Endodermal cell (in vitro differentiated cells): Measurements from ENCODE around the gene FAM186B. TPM values are rescaled to one million over a fixed set of nuclear protein-coding genes. Genes with fewer than 3 reads are reported as not detected.

Experiments used
- DNase-seq: peaks from one replicate; pipeline ENCODE4 v3.0.0-alpha.2; 2017
- H3K27ac ChIP-seq: 2 replicates; pipeline ENCODE4 v1.5.1; 2013; ENCODE audit warnings: mild to moderate bottlenecking, low read depth, low read length, moderate library complexity
- H3K27me3 ChIP-seq: 2 replicates; pipeline ENCODE4 v1.6.1; 2013; ENCODE audit warnings: mild to moderate bottlenecking, low read length, moderate library complexity; ENCODE audit not compliant: insufficient read depth, control insufficient read depth, poor library complexity, severe bottlenecking
- H3K36me3 ChIP-seq: 2 replicates; pipeline ENCODE4 v1.7.0; 2013; ENCODE audit warnings: mild to moderate bottlenecking, low read length, moderate library complexity; ENCODE audit not compliant: control insufficient read depth, insufficient read depth
- H3K4me1 ChIP-seq: one replicate; pipeline ENCODE4 v1.7.0; 2013; ENCODE audit warnings: low read length; ENCODE audit not compliant: control insufficient read depth, insufficient read depth
- H3K4me3 ChIP-seq: 2 replicates; pipeline ENCODE4 v1.5.1; 2013; ENCODE audit warnings: mild to moderate bottlenecking, low read length, moderate library complexity
- H3K9ac ChIP-seq: 2 replicates; pipeline ENCODE4 v1.6.1; 2013; ENCODE audit warnings: mild to moderate bottlenecking, low read length, moderate library complexity; ENCODE audit not compliant: poor library complexity, severe bottlenecking; ENCODE audit errors: extremely low read depth
- H3K9me3 ChIP-seq: 2 replicates; pipeline ENCODE4 v1.6.1; 2013; ENCODE audit warnings: mild to moderate bottlenecking, low read length, moderate library complexity; ENCODE audit not compliant: control insufficient read depth
- H3K27ac Mint-ChIP-seq: 2 replicates; pipeline ENCODE4 v1.8.0; 2020; ENCODE audit warnings: mixed read lengths
- H3K27me3 Mint-ChIP-seq: 2 replicates; pipeline ENCODE4 v1.8.0; 2021; ENCODE audit warnings: mild to moderate bottlenecking, mixed read lengths; ENCODE audit not compliant: insufficient read depth
- H3K36me3 Mint-ChIP-seq: 2 replicates; pipeline ENCODE4 v1.8.0; 2020; ENCODE audit warnings: low read depth, mixed read lengths
- H3K4me1 Mint-ChIP-seq: 2 replicates; pipeline ENCODE4 v1.8.0; 2020; ENCODE audit warnings: mixed read lengths
- H3K4me3 Mint-ChIP-seq: 2 replicates; pipeline ENCODE4 v1.8.0; 2020; ENCODE audit warnings: mild to moderate bottlenecking, moderate library complexity, mixed read lengths
- H3K9me3 Mint-ChIP-seq: 2 replicates; pipeline ENCODE4 v1.8.0; 2020; ENCODE audit warnings: mild to moderate bottlenecking, mixed read lengths
- WGBS, 2 experiments: methylation state at CpG; one replicate each; pipeline versions ENCODE4 v1.1.5 to v1.1.7; 2013; ENCODE audit warnings: missing lambda C conversion rate in 2 of 2, mixed read lengths in 1 of 2; ENCODE audit not compliant: insufficient coverage in 1 of 2, insufficient read length in 1 of 2; 5-methylcytosine and 5-hydroxymethylcytosine counted together
- total RNA-seq, 2 donors: library from RNA; stranded (reverse); fragmentation: NEBNext Ultra II Directional in 1 of 2; extraction: Animal tissue kit (Norgen Biotek cat#: 25700) in 1 of 2; gene quantifications; 2 replicates in 1 of 2; 3 replicates in 1 of 2; pipeline ENCODE4 v1.2.1, GENCODE V29; 2021
- TF ChIP-seq, protein P1 (sequence below): fragments of 200-600 bp; sonication (generic); conservative IDR thresholded peaks from 2 replicates; pipeline ENCODE4 v1.5.0; 2021; ENCODE audit warnings: antibody characterized with exemption, mild to moderate bottlenecking

FAM186B gene
- total RNA-seq, 2 donors from 2014 or later: 0.22 to 0.26 TPM

- Mint-ChIP-seq H3K4me1 (peaks cover 2% of the 10 kb centered on the region), H3K27ac (no peak overlapping the region), H3K27me3 (no peaks in the 10 kb centered on the region), H3K9me3 (no peaks in the 10 kb centered on the region), H3K4me3 (no peak overlapping the region), H3K36me3 (peaks cover 61% of the 10 kb centered on the region)
- TF ChIP-seq, protein P1, sequence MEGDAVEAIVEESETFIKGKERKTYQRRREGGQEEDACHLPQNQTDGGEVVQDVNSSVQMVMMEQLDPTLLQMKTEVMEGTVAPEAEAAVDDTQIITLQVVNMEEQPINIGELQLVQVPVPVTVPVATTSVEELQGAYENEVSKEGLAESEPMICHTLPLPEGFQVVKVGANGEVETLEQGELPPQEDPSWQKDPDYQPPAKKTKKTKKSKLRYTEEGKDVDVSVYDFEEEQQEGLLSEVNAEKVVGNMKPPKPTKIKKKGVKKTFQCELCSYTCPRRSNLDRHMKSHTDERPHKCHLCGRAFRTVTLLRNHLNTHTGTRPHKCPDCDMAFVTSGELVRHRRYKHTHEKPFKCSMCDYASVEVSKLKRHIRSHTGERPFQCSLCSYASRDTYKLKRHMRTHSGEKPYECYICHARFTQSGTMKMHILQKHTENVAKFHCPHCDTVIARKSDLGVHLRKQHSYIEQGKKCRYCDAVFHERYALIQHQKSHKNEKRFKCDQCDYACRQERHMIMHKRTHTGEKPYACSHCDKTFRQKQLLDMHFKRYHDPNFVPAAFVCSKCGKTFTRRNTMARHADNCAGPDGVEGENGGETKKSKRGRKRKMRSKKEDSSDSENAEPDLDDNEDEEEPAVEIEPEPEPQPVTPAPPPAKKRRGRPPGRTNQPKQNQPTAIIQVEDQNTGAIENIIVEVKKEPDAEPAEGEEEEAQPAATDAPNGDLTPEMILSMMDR: no peak
- peaks cover 75% of the 10 kb centered on the region for H3K36me3 ChIP-seq
- DNase-seq: no peak
- H3K9me3 ChIP-seq: no peaks in the 10 kb centered on the region
- H3K27ac ChIP-seq: no peak overlapping the region
- H3K27me3 ChIP-seq: no peaks in the 10 kb centered on the region
- no peaks in the 10 kb centered on the region for H3K4me1 ChIP-seq
- H3K4me3 ChIP-seq: no peak overlapping the region
- H3K9ac ChIP-seq: no peak overlapping the region
- WGBS, 2 experiments: 95 to 100% methylated on average over 5 to 7 of the region's 7 CpGs
Measured at GRCh38 chr12:49646331-49646830, 40.9 kb upstream of the FAM186B start.

DNA sequence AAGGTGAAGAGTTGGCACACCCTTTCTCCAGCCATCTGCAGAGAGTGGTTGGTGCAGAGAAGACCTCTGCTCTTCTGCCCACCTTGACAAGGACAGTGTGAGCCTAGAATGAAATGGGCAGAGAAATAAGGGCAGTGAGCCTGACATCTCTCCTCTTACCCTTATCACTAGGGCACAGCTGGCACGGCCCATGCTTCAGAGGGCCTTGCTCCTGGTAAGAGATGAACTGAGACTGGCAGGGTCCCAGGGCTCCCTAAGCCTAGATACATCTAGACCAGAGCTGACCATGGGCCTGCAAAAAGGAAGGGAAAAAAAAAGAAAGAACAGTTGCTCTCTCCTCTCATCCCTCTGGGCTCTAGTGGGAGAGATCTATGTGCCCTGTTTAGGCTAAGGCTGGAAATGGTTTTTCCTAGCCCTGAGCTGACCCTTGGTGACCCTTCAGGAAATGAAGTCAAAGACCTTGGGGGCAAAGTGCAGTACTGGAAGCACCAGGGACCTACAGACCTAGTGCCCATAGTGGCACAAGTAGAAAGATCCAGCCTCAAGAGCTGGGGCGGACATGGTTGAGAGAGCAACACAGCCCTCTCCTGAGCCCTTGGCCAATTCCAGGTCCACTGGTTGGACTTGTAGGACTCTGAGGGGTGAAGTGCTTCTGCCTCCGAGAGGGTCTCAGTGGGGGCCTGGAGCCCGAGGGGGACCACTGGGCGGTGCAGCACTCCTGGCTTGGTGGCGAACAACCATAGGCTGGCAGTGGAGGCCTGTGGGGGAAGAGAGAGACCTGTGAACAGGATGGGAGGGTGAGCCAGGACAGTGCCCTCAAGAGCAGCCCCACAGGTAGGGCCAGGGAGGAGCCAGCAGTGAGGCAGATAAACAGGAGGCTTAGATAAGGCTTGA is 40.0 kb upstream of the FAM186B start:
- Mint-ChIP-seq H3K27ac (no peak overlapping the region), H3K36me3 (peaks cover 60% of the 10 kb centered on the region), H3K4me1 (peaks cover 8% of the 10 kb centered on the region), H3K27me3 (no peaks in the 10 kb centered on the region), H3K9me3 (no peaks in the 10 kb centered on the region), H3K4me3 (no peak overlapping the region)
- Histone ChIP-seq H3K4me3 (no peak overlapping the region), H3K36me3 (peaks cover 65% of the 10 kb centered on the region), H3K27ac (peak overlapping the region; percentile 8), H3K27me3 (no peaks in the 10 kb centered on the region), H3K9ac (no peak overlapping the region), H3K9me3 (no peaks in the 10 kb centered on the region), H3K4me1 (no peaks in the 10 kb centered on the region)
- TF ChIP-seq, protein P1: no peak
- DNase-seq: no peak
- 90 to 98% methylated on average over 4 to 6 of the region's 6 CpGs for WGBS, 2 experiments

- H3K27ac ChIP-seq: peak overlapping the region; percentile 8
- no peaks in the 10 kb centered on the region for H3K4me1 ChIP-seq
- H3K27me3 ChIP-seq: no peaks in the 10 kb centered on the region
- no peak overlapping the region for H3K9ac ChIP-seq
- peaks cover 60% of the 10 kb centered on the region for H3K36me3 ChIP-seq
- Mint-ChIP-seq H3K27ac (peak overlapping the region; percentile 80), H3K4me1 (peaks cover 13% of the 10 kb centered on the region), H3K4me3 (no peak overlapping the region), H3K36me3 (peaks cover 53% of the 10 kb centered on the region), H3K27me3 (no peaks in the 10 kb centered on the region), H3K9me3 (no peaks in the 10 kb centered on the region)
- 71% methylated on average over 2 of the region's 2 CpGs; no CpG with 5 or more reads in 1 of the 2 experiments for WGBS, 2 experiments
- peak; percentile 95 for DNase-seq
- TF ChIP-seq, protein P1: peak; percentile 98
- no peaks in the 10 kb centered on the region for H3K9me3 ChIP-seq
- no peak overlapping the region for H3K4me3 ChIP-seq
Measured at GRCh38 chr12:49644620-49644994, 39.2 kb upstream of the FAM186B start.
